ENCODE measurements around the gene CGRRF1. TPM values are rescaled to one million over a fixed set of nuclear protein-coding genes. Genes with fewer than 3 reads are reported as not detected.

CGRRF1 gene
- total RNA-seq, 1 donor from 2014 or later, result 16.6 TPM

GRCh38 chr14:54501480-54501879 lies 8.2 kb upstream of the CGRRF1 start:
- Histone ChIP-seq H3K4me3 (ENCODE audit: insufficient read depth, low read depth, low read length) (no peak overlapping the region), H4K20me1 (ENCODE audit: insufficient read depth, low read length) (no peaks in the 10 kb centered on the region), H2AFZ (ENCODE audit: low read depth, low read length) (no peak overlapping the region), H3K9me3 (ENCODE audit: insufficient read depth, low read depth, low read length) (no peaks in the 10 kb centered on the region), H3K36me3 (ENCODE audit: insufficient read depth, low read length) (no peaks in the 10 kb centered on the region), H3K4me2 (ENCODE audit: low read length) (no peak overlapping the region), H3K27me3 (ENCODE audit: insufficient read depth, low read length) (no peaks in the 10 kb centered on the region), H3K4me1 (ENCODE audit: insufficient read depth, low read length) (no peaks in the 10 kb centered on the region), H3K27ac (ENCODE audit: low read depth, low read length) (no peak overlapping the region), H3K9ac (ENCODE audit: low read length) (no peak overlapping the region), H3K79me2 (ENCODE audit: insufficient read depth, low read length) (no peaks in the 10 kb centered on the region)
- no peak overlapping the region for H3K4me3 Mint-ChIP-seq (ENCODE audit: unreplicated experiment)
- TF ChIP-seq CTCF (IDR thresholded peaks at IDR 0.05; ENCODE audit: insufficient read depth, low read depth, low read length) (no peak), EZH2 (IDR thresholded peaks at IDR 0.05; ENCODE audit: insufficient read depth, low read length) (no peak)
- peaks cover 2% of the 10 kb centered on the region for H3K27me3 Mint-ChIP-seq (ENCODE audit: low read depth, unreplicated experiment)
- H3K4me1 Mint-ChIP-seq (ENCODE audit: low read depth, unreplicated experiment), result peaks cover 1% of the 10 kb centered on the region
- DNase-seq (ENCODE audit: low read depth), result no peak
- H3K36me3 Mint-ChIP-seq (ENCODE audit: low read depth, unreplicated experiment), result no peaks in the 10 kb centered on the region
- FAIRE-seq, result no peak
- no peaks in the 10 kb centered on the region for H3K9me3 Mint-ChIP-seq (ENCODE audit: unreplicated experiment)
- no peak overlapping the region for H3K27ac Mint-ChIP-seq (ENCODE audit: unreplicated experiment)

GRCh38 chr14:54502602-54503001 lies 7.1 kb upstream of the CGRRF1 start:
- H3K4me3 Mint-ChIP-seq (ENCODE audit: unreplicated experiment), result no peak overlapping the region
- no peak for FAIRE-seq
- peaks cover under 1% of the 10 kb centered on the region for H3K4me1 Mint-ChIP-seq (ENCODE audit: low read depth, unreplicated experiment)

More at GRCh38 chr14:54502602-54503001, 7.1 kb upstream of the CGRRF1 start:
- Histone ChIP-seq H3K9ac (ENCODE audit: low read length) (no peak overlapping the region), H3K4me1 (ENCODE audit: insufficient read depth, low read length) (no peaks in the 10 kb centered on the region), H3K9me3 (ENCODE audit: insufficient read depth, low read depth, low read length) (no peaks in the 10 kb centered on the region), H3K79me2 (ENCODE audit: insufficient read depth, low read length) (no peaks in the 10 kb centered on the region), H3K27ac (ENCODE audit: low read depth, low read length) (no peak overlapping the region), H3K36me3 (ENCODE audit: insufficient read depth, low read length) (no peaks in the 10 kb centered on the region), H3K4me2 (ENCODE audit: low read length) (no peak overlapping the region), H3K4me3 (ENCODE audit: insufficient read depth, low read depth, low read length) (no peak overlapping the region), H2AFZ (ENCODE audit: low read depth, low read length) (no peak overlapping the region), H3K27me3 (ENCODE audit: insufficient read depth, low read length) (no peaks in the 10 kb centered on the region), H4K20me1 (ENCODE audit: insufficient read depth, low read length) (no peaks in the 10 kb centered on the region)
- Mint-ChIP-seq H3K27me3 (ENCODE audit: low read depth, unreplicated experiment) (peaks cover 2% of the 10 kb centered on the region), H3K9me3 (ENCODE audit: unreplicated experiment) (no peaks in the 10 kb centered on the region), H3K36me3 (ENCODE audit: low read depth, unreplicated experiment) (no peaks in the 10 kb centered on the region), H3K27ac (ENCODE audit: unreplicated experiment) (peak overlapping the region; percentile 44)
- TF ChIP-seq CTCF (IDR thresholded peaks at IDR 0.05; ENCODE audit: insufficient read depth, low read depth, low read length), result no peak
- TF ChIP-seq EZH2 (IDR thresholded peaks at IDR 0.05; ENCODE audit: insufficient read depth, low read length), result no peak
- no peak for DNase-seq (ENCODE audit: low read depth)

All from astrocyte (in vitro differentiated cells and primary cell).